HepG2 (cell line): ENCODE measurements around the gene RAB6B. TPM values are rescaled to one million over a fixed set of nuclear protein-coding genes. Genes with fewer than 3 reads are reported as not detected.
A peak's percentile ranks its signal among the peaks of the same experiment; 100 is the strongest.

ENCODE experiments used
- ATF1 ChIP-seq: IDR thresholded peaks from 2 replicates; pipeline ENCODE4 v1.6.1; 2016; ENCODE audit warnings: mild to moderate bottlenecking, control low read depth
- GMEB2 ChIP-seq: IDR thresholded peaks from 2 replicates; pipeline ENCODE4 v1.6.1; 2016; ENCODE audit warnings: missing biosample characterization, missing genetic modification reagents, low read depth
- PRDM15 ChIP-seq: sonication (generic); formaldehyde crosslinking; IDR thresholded peaks from 2 replicates; pipeline ENCODE4 v1.4.0; 2020; ENCODE audit warnings: missing genetic modification reagents
- TRAFD1 ChIP-seq: sonication (generic); formaldehyde crosslinking; IDR thresholded peaks from 2 replicates; pipeline ENCODE4 v1.5.1; 2020; ENCODE audit warnings: missing genetic modification reagents, mild to moderate bottlenecking, borderline replicate concordance
- ZNF343 ChIP-seq: sonication (generic); formaldehyde crosslinking; IDR thresholded peaks from 2 replicates; pipeline ENCODE4 v1.4.0; 2020; ENCODE audit warnings: mild to moderate bottlenecking, missing genetic modification reagents
- ZNF383 ChIP-seq: sonication (generic); formaldehyde crosslinking; IDR thresholded peaks from 2 replicates; pipeline ENCODE4 v1.4.0; 2020; ENCODE audit warnings: missing genetic modification reagents, mild to moderate bottlenecking, borderline replicate concordance
- ZNF558 ChIP-seq: sonication (generic); formaldehyde crosslinking; IDR thresholded peaks from 2 replicates; pipeline ENCODE4 v1.9.0; 2022; ENCODE audit warnings: mild to moderate bottlenecking, missing genetic modification reagents, borderline replicate concordance
- polyA plus RNA-seq, 8 experiments: library from polyadenylated mRNA; depleted of rRNA in 3 of 8; stranded (reverse) in 7 of 8; unstranded in 1 of 8; fragments of >200 nt; fragmentation: Illumina TruSeq in 4 of 8; extraction: Trizol in 4 of 8; gene quantifications; 2 replicates each; pipeline versions ENCODE4 v1.2.1 to v1.2.3, GENCODE V29; 2011 to 2016; ENCODE audit warnings: low read depth in 4 of 8, missing spikeins in 1 of 8, mixed read lengths in 1 of 8; ENCODE audit not compliant: insufficient read depth in 1 of 8
- total RNA-seq, 5 experiments: library from RNA; depleted of rRNA; stranded (reverse); fragments of >200 nt; fragmentation: Illumina TruSeq; extraction: Trizol; gene quantifications; 2 replicates each; pipeline ENCODE4 v1.2.3, GENCODE V29; 2016; ENCODE audit warnings: low read depth in 1 of 5

RAB6B gene
- total and polyA plus RNA-seq, 2 of the 13 experiments (the other 11 are each of a cell fraction or from before 2014, with no cell fraction given): 0.16 TPM; not detected in 1

- TF ChIP-seq GMEB2 (CRISPR knock-in tag) (0 out of 2 replicates have a peak, but pooled peaks have one; percentile 35), ZNF343 (CRISPR knock-in tag) (no peak), PRDM15 (CRISPR knock-in tag) (no peak), ZNF383 (CRISPR knock-in tag) (no peak), TRAFD1 (CRISPR knock-in tag) (0 out of 2 replicates have a peak, but pooled peaks have one; percentile 55), ATF1 (CRISPR knock-in tag) (0 out of 2 replicates have a peak, but pooled peaks have one; percentile 60), ZNF558 (no peak)
Measured at GRCh38 chr3:133805384-133805701, 90.3 kb downstream of the RAB6B start (continued).
